ENCODE results near the gene KIF1C.

- TF ChIP-seq USF1 (CRISPR knock-in tag; IDR thresholded peaks at IDR 0.05) (no peak), SMAD3 (CRISPR knock-in tag; IDR thresholded peaks at IDR 0.05; ENCODE audit: borderline replicate concordance) (no peak), CTCF (IDR thresholded peaks at IDR 0.05) (no peak), MYBL2 (CRISPR knock-in tag; IDR thresholded peaks at IDR 0.05) (no peak), CBFB (CRISPR knock-in tag; IDR thresholded peaks at IDR 0.05; ENCODE audit: low read depth) (no peak), ERG (CRISPR knock-in tag; IDR thresholded peaks at IDR 0.05) (no peak), TCF7 (CRISPR knock-in tag; IDR thresholded peaks at IDR 0.05; ENCODE audit: low read depth) (no peak), ZBTB43 (CRISPR knock-in tag; IDR thresholded peaks at IDR 0.05) (no peak)
These were observed 16.6 kb downstream of the KIF1C start for GRCh38 chr17:5014357-5014756.

All from WTC11 (cell line).